Activated T-helper 17 cell treated with anti-CD3 and anti-CD28 coated beads, Interleukin-2, amount 50 U/mL, for 72 hours (primary cell): ENCODE results near the gene ENAM. TPM values are rescaled to one million over a fixed set of nuclear protein-coding genes. Genes with fewer than 3 reads are reported as not detected.
A peak's percentile ranks its signal among the peaks of the same experiment; 100 is the strongest.

ENCODE experiments used
- ATAC-seq: fragments of 150-1000 bp; cut with Tn5 transposase; replicated peaks from 2 replicates; pipeline ENCODE4 v1.10.0; 2021; ENCODE audit warnings: mild to moderate bottlenecking, moderate library complexity
- H3K27ac Mint-ChIP-seq: one replicate; pipeline ENCODE4 v1.8.0; 2022; ENCODE audit warnings: mixed read lengths
- H3K27me3 Mint-ChIP-seq: one replicate; pipeline ENCODE4 v1.8.0; 2022; ENCODE audit warnings: mixed read lengths
- H3K36me3 Mint-ChIP-seq: one replicate; pipeline ENCODE4 v1.8.0; 2022; ENCODE audit warnings: low read depth, mild to moderate bottlenecking, mixed read lengths
- H3K4me1 Mint-ChIP-seq: one replicate; pipeline ENCODE4 v1.8.0; 2022; ENCODE audit warnings: mixed read lengths
- H3K4me3 Mint-ChIP-seq: one replicate; pipeline ENCODE4 v1.8.0; 2022; ENCODE audit warnings: mild to moderate bottlenecking, mixed read lengths
- H3K9me3 Mint-ChIP-seq: one replicate; pipeline ENCODE4 v1.8.0; 2022; ENCODE audit warnings: mixed read lengths
- total RNA-seq, 2 donors: library from RNA; stranded (reverse); gene quantifications; one replicate each; pipeline ENCODE4 v1.2.3, GENCODE V29; 2022

The ENAM gene
- not detected for total RNA-seq

- no peaks in the 10 kb centered on the region for H3K9me3 Mint-ChIP-seq
- no peak for ATAC-seq
- no peak within 1 kb of the TSS for H3K27ac Mint-ChIP-seq
- no peaks in the 10 kb centered on the region for H3K36me3 Mint-ChIP-seq
- peaks cover 4% of the 10 kb centered on the region for H3K27me3 Mint-ChIP-seq
- H3K4me1 Mint-ChIP-seq: no peaks in the 10 kb centered on the region
- no peak within 1 kb of the TSS for H3K4me3 Mint-ChIP-seq
Measured at GRCh38 chr4:70628444-70628843, at the start of gene ENAM. Gene ENAM, plus strand, starts transcription at chr4:70628744. Its CDS starts 757 bp downstream, at chr4:70629501.

- Mint-ChIP-seq H3K4me3 (no peak overlapping the region), H3K4me1 (no peaks in the 10 kb centered on the region), H3K36me3 (no peaks in the 10 kb centered on the region), H3K27ac (no peak overlapping the region), H3K9me3 (peaks cover 4% of the 10 kb centered on the region), H3K27me3 (peaks cover 9% of the 10 kb centered on the region)
- no peak for ATAC-seq
Measured at GRCh38 chr4:70581980-70582379, 46.6 kb upstream of the ENAM start.

GRCh38 chr4:70583952-70584834 lies 44.4 kb upstream of the ENAM start:
- H3K9me3 Mint-ChIP-seq: no peaks in the 10 kb centered on the region
- H3K4me1 Mint-ChIP-seq: no peaks in the 10 kb centered on the region
- H3K36me3 Mint-ChIP-seq: no peaks in the 10 kb centered on the region
- H3K27ac Mint-ChIP-seq: no peak overlapping the region
- H3K4me3 Mint-ChIP-seq: no peak overlapping the region
- no peak for ATAC-seq
- H3K27me3 Mint-ChIP-seq: peaks cover 6% of the 10 kb centered on the region

GRCh38 chr4:70586841-70587240 lies 41.7 kb upstream of the ENAM start:
- H3K4me1 Mint-ChIP-seq: no peaks in the 10 kb centered on the region
- H3K9me3 Mint-ChIP-seq: no peaks in the 10 kb centered on the region
- H3K27me3 Mint-ChIP-seq: peaks cover 6% of the 10 kb centered on the region
- H3K36me3 Mint-ChIP-seq: no peaks in the 10 kb centered on the region
- ATAC-seq: no peak
- no peak overlapping the region for H3K4me3 Mint-ChIP-seq
- no peak overlapping the region for H3K27ac Mint-ChIP-seq

- no peak overlapping the region for H3K4me3 Mint-ChIP-seq
- no peak for ATAC-seq
- no peaks in the 10 kb centered on the region for H3K9me3 Mint-ChIP-seq
- H3K36me3 Mint-ChIP-seq: no peaks in the 10 kb centered on the region
- no peaks in the 10 kb centered on the region for H3K27me3 Mint-ChIP-seq
- H3K4me1 Mint-ChIP-seq: no peaks in the 10 kb centered on the region
- H3K27ac Mint-ChIP-seq: no peak overlapping the region
Measured at GRCh38 chr4:70589785-70590184, 38.8 kb upstream of the ENAM start.

GRCh38 chr4:70591955-70592582 lies 36.5 kb upstream of the ENAM start, which contains the start of gene AMBN:
Gene AMBN, plus strand, starts transcription at chr4:70592256. Its CDS starts 103 bp downstream, at chr4:70592359.
- H3K36me3 Mint-ChIP-seq: no peaks in the 10 kb centered on the region
- H3K9me3 Mint-ChIP-seq: no peaks in the 10 kb centered on the region
- no peak within 1 kb of the TSS for H3K4me3 Mint-ChIP-seq
- no peak within 1 kb of the TSS for H3K27ac Mint-ChIP-seq
- H3K4me1 Mint-ChIP-seq: no peaks in the 10 kb centered on the region
- no peak for ATAC-seq
- peaks cover 4% of the 10 kb centered on the region for H3K27me3 Mint-ChIP-seq

GRCh38 chr4:70594196-70594595 lies 34.3 kb upstream of the ENAM start:
- ATAC-seq: no peak
- no peaks in the 10 kb centered on the region for H3K4me1 Mint-ChIP-seq
- no peak overlapping the region for H3K27ac Mint-ChIP-seq
- no peak overlapping the region for H3K4me3 Mint-ChIP-seq
- no peaks in the 10 kb centered on the region for H3K9me3 Mint-ChIP-seq
- no peaks in the 10 kb centered on the region for H3K36me3 Mint-ChIP-seq
- H3K27me3 Mint-ChIP-seq: peaks cover 4% of the 10 kb centered on the region

GRCh38 chr4:70600305-70600704 lies 28.2 kb upstream of the ENAM start:
- Mint-ChIP-seq H3K9me3 (no peaks in the 10 kb centered on the region), H3K36me3 (no peaks in the 10 kb centered on the region), H3K27ac (no peak overlapping the region), H3K27me3 (peaks cover 8% of the 10 kb centered on the region), H3K4me3 (no peak overlapping the region), H3K4me1 (no peaks in the 10 kb centered on the region)
- ATAC-seq: no peak

- Mint-ChIP-seq H3K36me3 (no peaks in the 10 kb centered on the region), H3K27ac (no peak overlapping the region), H3K4me1 (no peaks in the 10 kb centered on the region), H3K4me3 (no peak overlapping the region), H3K27me3 (peaks cover 8% of the 10 kb centered on the region), H3K9me3 (no peaks in the 10 kb centered on the region)
- ATAC-seq: no peak
Measured at GRCh38 chr4:70600977-70601376, 27.6 kb upstream of the ENAM start.

GRCh38 chr4:70601422-70602039 lies 27.0 kb upstream of the ENAM start:
- Mint-ChIP-seq H3K4me3 (no peak overlapping the region), H3K4me1 (no peaks in the 10 kb centered on the region), H3K27ac (no peak overlapping the region), H3K27me3 (peaks cover 8% of the 10 kb centered on the region), H3K36me3 (no peaks in the 10 kb centered on the region), H3K9me3 (no peaks in the 10 kb centered on the region)
- peak; percentile 81 for ATAC-seq

GRCh38 chr4:70603856-70604255 lies 24.7 kb upstream of the ENAM start:
- Mint-ChIP-seq H3K36me3 (no peaks in the 10 kb centered on the region), H3K27me3 (peaks cover 7% of the 10 kb centered on the region), H3K4me1 (no peaks in the 10 kb centered on the region), H3K4me3 (no peak overlapping the region), H3K9me3 (no peaks in the 10 kb centered on the region), H3K27ac (no peak overlapping the region)
- no peak for ATAC-seq

- H3K9me3 Mint-ChIP-seq: no peaks in the 10 kb centered on the region
- peaks cover 15% of the 10 kb centered on the region for H3K27me3 Mint-ChIP-seq
- ATAC-seq: no peak
- no peaks in the 10 kb centered on the region for H3K36me3 Mint-ChIP-seq
- no peak overlapping the region for H3K4me3 Mint-ChIP-seq
- no peaks in the 10 kb centered on the region for H3K4me1 Mint-ChIP-seq
- H3K27ac Mint-ChIP-seq: no peak overlapping the region
Measured at GRCh38 chr4:70606459-70606858, 22.1 kb upstream of the ENAM start.

- no peak for ATAC-seq
- H3K4me1 Mint-ChIP-seq: no peaks in the 10 kb centered on the region
- peaks cover 21% of the 10 kb centered on the region for H3K27me3 Mint-ChIP-seq
- H3K36me3 Mint-ChIP-seq: no peaks in the 10 kb centered on the region
- no peaks in the 10 kb centered on the region for H3K9me3 Mint-ChIP-seq
- no peak overlapping the region for H3K4me3 Mint-ChIP-seq
- H3K27ac Mint-ChIP-seq: no peak overlapping the region
Measured at GRCh38 chr4:70607334-70607853, 21.1 kb upstream of the ENAM start.

- Mint-ChIP-seq H3K36me3 (no peaks in the 10 kb centered on the region), H3K4me3 (no peak overlapping the region)
Measured at GRCh38 chr4:70608324-70608723, 20.2 kb upstream of the ENAM start.

More at GRCh38 chr4:70608324-70608723, 20.2 kb upstream of the ENAM start:
- Mint-ChIP-seq H3K9me3 (no peaks in the 10 kb centered on the region), H3K27ac (no peak overlapping the region), H3K4me1 (no peaks in the 10 kb centered on the region), H3K27me3 (peaks cover 28% of the 10 kb centered on the region)
- ATAC-seq: no peak
